ENCODE data around the gene KCNMA1. TPM values are rescaled to one million over a fixed set of nuclear protein-coding genes. Genes with fewer than 3 reads are reported as not detected.
A peak's percentile ranks its signal among the peaks of the same experiment; 100 is the strongest.

The KCNMA1 gene
- total RNA-seq, 2 donors from 2014 or later: 168 to 188 TPM

DNA sequence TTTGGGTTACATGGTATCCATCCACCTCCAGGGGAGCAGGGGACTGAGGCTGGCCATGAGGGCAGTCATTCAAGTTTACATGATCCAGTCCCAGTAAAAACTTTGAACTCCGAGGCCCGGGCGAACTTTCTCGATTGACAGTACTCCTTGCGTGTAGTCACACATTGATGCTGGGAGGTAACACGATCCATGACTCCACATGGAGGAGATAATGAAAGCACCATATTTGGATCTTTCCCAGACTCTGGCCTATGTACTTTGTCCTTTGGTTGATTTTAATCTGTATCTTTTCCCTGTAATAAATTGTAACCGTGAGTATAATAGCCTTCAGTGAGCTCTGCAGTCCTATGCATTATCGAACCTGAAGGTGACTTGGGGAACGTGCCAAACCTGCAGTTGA is 401.6 kb downstream of the KCNMA1 start:
- no peak for ATAC-seq (ENCODE audit: insufficient number of reproducible peaks, low FRiP score, low read depth)
- Histone ChIP-seq H3K4me3 (no peak overlapping the region), H3K4me1 (ENCODE audit: control insufficient read depth in 1 of 2, low read depth in 2 of 2) (peaks cover 24 to 69% of the 10 kb centered on the region in 2 donors), H3K27ac (peak overlapping the region; percentile 22 to 31), H3K27me3 (replicated peaks; ENCODE audit: insufficient read depth) (no peaks in the 10 kb centered on the region), H3K36me3 (no peaks in the 10 kb centered on the region), H3K9me3 (no peaks in the 10 kb centered on the region)
- TF ChIP-seq, protein P1, sequence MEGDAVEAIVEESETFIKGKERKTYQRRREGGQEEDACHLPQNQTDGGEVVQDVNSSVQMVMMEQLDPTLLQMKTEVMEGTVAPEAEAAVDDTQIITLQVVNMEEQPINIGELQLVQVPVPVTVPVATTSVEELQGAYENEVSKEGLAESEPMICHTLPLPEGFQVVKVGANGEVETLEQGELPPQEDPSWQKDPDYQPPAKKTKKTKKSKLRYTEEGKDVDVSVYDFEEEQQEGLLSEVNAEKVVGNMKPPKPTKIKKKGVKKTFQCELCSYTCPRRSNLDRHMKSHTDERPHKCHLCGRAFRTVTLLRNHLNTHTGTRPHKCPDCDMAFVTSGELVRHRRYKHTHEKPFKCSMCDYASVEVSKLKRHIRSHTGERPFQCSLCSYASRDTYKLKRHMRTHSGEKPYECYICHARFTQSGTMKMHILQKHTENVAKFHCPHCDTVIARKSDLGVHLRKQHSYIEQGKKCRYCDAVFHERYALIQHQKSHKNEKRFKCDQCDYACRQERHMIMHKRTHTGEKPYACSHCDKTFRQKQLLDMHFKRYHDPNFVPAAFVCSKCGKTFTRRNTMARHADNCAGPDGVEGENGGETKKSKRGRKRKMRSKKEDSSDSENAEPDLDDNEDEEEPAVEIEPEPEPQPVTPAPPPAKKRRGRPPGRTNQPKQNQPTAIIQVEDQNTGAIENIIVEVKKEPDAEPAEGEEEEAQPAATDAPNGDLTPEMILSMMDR (IDR thresholded peaks at IDR 0.05): no peak
- no peak for DNase-seq (ENCODE audit: low spot score)

DNA sequence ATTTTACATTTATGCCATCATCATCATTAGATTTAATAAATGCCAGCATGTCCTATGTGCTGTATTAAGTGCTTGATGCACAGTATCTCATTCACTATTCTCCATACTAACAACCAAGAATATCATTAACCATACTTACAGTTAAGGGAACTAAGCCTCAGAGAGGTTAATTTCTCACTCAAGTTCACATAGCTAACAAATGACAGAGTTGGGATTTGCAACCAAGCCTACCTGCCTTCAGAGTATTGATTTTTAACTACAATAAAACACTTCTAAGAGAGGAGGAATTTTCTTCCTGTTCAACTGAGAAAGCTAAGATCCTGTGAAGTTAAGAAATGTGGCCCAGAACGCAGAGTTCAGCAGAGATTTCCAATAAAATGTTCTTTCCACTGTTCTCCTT is 403.0 kb downstream of the KCNMA1 start:
- TF ChIP-seq, protein P1 (IDR thresholded peaks at IDR 0.05): no peak
- no peak overlapping the region for H3K4me3 ChIP-seq
- no peaks in the 10 kb centered on the region for H3K36me3 ChIP-seq
- ATAC-seq (ENCODE audit: insufficient number of reproducible peaks, low FRiP score, low read depth) (no peak), DNase-seq (ENCODE audit: low spot score) (no peak)
- no peaks in the 10 kb centered on the region for H3K27me3 ChIP-seq (replicated peaks; ENCODE audit: insufficient read depth)
- no peaks in the 10 kb centered on the region for H3K9me3 ChIP-seq
- H3K4me1 ChIP-seq (ENCODE audit: control insufficient read depth in 1 of 2, low read depth in 2 of 2): peaks cover 11 to 68% of the 10 kb centered on the region in 2 donors
- H3K27ac ChIP-seq: peak overlapping the region; percentile 13 to 22

DNA sequence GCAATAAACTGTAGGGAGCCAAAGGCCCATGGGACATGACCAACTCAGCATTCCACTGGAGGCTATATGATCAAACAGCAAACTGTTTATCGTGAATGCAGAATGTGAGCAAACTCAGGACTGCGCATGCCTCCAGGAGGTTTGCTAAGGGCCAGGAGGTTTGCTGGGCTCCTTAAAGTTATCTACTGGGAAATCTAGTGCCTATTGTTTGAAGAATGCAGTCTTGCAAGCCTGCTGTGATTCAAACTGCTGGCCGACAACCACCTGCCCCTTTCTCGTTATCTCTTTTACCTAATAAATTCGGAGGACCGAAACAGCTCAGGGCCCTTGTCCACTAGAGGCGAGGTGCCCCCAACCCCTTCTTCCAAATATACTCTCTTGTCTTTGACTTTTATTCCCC is 404.1 kb downstream of the KCNMA1 start:
- Histone ChIP-seq H3K27ac (no peak overlapping the region), H3K4me3 (no peak overlapping the region), H3K9me3 (no peaks in the 10 kb centered on the region), H3K27me3 (replicated peaks; ENCODE audit: insufficient read depth) (no peaks in the 10 kb centered on the region), H3K36me3 (no peaks in the 10 kb centered on the region), H3K4me1 (ENCODE audit: control insufficient read depth in 1 of 2, low read depth in 2 of 2) (peaks cover 4 to 61% of the 10 kb centered on the region in 2 donors)
- ATAC-seq (ENCODE audit: insufficient number of reproducible peaks, low FRiP score, low read depth) (no peak), DNase-seq (ENCODE audit: low spot score) (no peak)
- TF ChIP-seq, protein P1 (IDR thresholded peaks at IDR 0.05): no peak

DNA sequence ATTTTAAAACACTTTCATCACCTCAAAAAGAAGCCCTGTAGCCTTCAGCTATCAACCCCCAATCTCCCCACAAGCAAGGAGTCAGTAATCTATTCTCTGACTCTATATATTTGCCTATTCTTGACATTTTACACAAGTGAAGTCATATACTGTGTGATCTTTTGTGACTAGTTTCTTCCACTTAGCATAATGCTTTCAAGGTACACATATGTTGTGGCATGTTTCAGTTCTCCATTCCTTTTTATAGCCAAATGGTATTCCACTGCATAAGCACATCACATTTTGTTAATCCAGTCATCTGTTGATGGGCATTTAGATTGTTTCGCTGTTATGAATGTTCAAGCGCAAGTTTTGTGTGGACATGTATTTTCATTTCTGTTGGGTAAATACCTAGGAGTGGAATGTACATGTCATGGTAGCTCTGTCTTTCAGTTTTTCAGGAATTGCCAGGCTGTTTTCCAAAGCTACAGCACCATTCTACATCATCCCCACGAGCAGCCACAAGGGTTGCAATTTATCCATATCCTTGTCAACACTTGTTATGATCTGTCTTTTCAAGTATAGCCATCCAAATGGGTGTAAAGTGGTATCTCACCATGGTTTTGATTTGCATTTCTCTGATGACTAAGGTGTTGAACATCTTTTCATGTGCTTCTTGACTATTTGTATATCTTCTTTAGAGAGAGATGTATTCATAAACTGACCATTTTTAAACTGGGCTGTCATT is 405.6 kb downstream of the KCNMA1 start:
- TF ChIP-seq, protein P1 (IDR thresholded peaks at IDR 0.05): no peak
- no peak overlapping the region for H3K27ac ChIP-seq
- peaks cover 0 to 48% of the 10 kb centered on the region in 2 donors for H3K4me1 ChIP-seq (ENCODE audit: control insufficient read depth in 1 of 2, low read depth in 2 of 2)
- no peaks in the 10 kb centered on the region for H3K36me3 ChIP-seq
- no peaks in the 10 kb centered on the region for H3K27me3 ChIP-seq (replicated peaks; ENCODE audit: insufficient read depth)
- H3K9me3 ChIP-seq: no peaks in the 10 kb centered on the region
- no peak for ATAC-seq (ENCODE audit: insufficient number of reproducible peaks, low FRiP score, low read depth)
- H3K4me3 ChIP-seq: no peak overlapping the region
- no peak for DNase-seq (ENCODE audit: low spot score)

DNA sequence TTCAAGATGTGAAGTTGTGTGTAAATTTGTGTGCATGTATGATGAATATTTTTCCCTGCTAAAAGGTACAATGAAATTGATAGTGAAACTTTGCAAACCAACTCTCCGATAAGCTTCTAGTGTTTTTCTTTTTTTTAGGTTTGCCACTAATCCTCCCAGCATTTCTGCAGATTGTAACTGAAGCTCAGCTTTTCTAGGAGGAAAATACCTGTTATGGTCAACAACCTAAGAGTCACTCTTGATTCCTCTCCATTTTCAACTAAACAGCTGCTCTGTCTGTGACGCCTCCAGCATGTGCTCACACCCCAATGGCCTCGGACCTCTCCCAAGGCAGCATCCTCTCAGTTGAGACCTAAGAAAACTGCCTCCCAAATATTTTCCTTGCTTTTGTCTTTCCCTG is 406.2 kb downstream of the KCNMA1 start:
- no peak overlapping the region for H3K27ac ChIP-seq
- no peak overlapping the region for H3K4me3 ChIP-seq
- TF ChIP-seq, protein P1 (IDR thresholded peaks at IDR 0.05): no peak
- no peaks in the 10 kb centered on the region for H3K36me3 ChIP-seq
- DNase-seq (ENCODE audit: low spot score): no peak
- H3K4me1 ChIP-seq (ENCODE audit: control insufficient read depth in 1 of 2, low read depth in 2 of 2): peaks cover 2 to 45% of the 10 kb centered on the region in 2 donors
- no peak for ATAC-seq (ENCODE audit: insufficient number of reproducible peaks, low FRiP score, low read depth)
- no peaks in the 10 kb centered on the region for H3K27me3 ChIP-seq (replicated peaks; ENCODE audit: insufficient read depth)
- no peaks in the 10 kb centered on the region for H3K9me3 ChIP-seq
